ENCODE measurements around the gene C1orf159.

DNA sequence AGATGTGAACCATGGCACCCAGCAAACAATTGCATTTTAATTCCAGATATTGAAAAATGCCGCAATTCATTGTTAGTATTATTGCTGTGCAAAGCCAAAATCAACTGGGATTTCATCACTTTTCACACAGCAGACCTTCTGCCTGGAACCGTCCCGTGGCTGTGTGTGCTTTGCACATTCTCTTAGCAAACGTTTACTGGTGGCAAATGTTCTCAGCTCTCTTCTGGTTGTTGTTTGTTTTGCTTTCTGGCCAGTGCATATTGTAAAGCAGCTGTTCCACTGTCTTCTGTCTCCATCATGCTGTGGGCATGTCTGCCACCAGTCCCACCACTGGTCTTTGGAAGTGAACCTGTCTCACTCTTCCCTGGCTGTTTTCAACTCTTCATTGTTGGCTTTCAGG lies 38.0 kb upstream of the C1orf159 start:
- TF ChIP-seq, protein P1, sequence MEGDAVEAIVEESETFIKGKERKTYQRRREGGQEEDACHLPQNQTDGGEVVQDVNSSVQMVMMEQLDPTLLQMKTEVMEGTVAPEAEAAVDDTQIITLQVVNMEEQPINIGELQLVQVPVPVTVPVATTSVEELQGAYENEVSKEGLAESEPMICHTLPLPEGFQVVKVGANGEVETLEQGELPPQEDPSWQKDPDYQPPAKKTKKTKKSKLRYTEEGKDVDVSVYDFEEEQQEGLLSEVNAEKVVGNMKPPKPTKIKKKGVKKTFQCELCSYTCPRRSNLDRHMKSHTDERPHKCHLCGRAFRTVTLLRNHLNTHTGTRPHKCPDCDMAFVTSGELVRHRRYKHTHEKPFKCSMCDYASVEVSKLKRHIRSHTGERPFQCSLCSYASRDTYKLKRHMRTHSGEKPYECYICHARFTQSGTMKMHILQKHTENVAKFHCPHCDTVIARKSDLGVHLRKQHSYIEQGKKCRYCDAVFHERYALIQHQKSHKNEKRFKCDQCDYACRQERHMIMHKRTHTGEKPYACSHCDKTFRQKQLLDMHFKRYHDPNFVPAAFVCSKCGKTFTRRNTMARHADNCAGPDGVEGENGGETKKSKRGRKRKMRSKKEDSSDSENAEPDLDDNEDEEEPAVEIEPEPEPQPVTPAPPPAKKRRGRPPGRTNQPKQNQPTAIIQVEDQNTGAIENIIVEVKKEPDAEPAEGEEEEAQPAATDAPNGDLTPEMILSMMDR (IDR thresholded peaks at IDR 0.05; ENCODE audit: insufficient read depth, low read length), result no peak
- TF ChIP-seq POLR2AphosphoS5 (IDR thresholded peaks at IDR 0.05; ENCODE audit: low read depth) (no peak), GABPA (IDR thresholded peaks at IDR 0.05; ENCODE audit: low read depth) (no peak), SPI1 (IDR thresholded peaks at IDR 0.05; ENCODE audit: borderline replicate concordance, low read depth) (no peak)
- TF ChIP-seq, protein P2, sequence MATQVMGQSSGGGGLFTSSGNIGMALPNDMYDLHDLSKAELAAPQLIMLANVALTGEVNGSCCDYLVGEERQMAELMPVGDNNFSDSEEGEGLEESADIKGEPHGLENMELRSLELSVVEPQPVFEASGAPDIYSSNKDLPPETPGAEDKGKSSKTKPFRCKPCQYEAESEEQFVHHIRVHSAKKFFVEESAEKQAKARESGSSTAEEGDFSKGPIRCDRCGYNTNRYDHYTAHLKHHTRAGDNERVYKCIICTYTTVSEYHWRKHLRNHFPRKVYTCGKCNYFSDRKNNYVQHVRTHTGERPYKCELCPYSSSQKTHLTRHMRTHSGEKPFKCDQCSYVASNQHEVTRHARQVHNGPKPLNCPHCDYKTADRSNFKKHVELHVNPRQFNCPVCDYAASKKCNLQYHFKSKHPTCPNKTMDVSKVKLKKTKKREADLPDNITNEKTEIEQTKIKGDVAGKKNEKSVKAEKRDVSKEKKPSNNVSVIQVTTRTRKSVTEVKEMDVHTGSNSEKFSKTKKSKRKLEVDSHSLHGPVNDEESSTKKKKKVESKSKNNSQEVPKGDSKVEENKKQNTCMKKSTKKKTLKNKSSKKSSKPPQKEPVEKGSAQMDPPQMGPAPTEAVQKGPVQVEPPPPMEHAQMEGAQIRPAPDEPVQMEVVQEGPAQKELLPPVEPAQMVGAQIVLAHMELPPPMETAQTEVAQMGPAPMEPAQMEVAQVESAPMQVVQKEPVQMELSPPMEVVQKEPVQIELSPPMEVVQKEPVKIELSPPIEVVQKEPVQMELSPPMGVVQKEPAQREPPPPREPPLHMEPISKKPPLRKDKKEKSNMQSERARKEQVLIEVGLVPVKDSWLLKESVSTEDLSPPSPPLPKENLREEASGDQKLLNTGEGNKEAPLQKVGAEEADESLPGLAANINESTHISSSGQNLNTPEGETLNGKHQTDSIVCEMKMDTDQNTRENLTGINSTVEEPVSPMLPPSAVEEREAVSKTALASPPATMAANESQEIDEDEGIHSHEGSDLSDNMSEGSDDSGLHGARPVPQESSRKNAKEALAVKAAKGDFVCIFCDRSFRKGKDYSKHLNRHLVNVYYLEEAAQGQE (IDR thresholded peaks at IDR 0.05; ENCODE audit: insufficient replicate concordance, low read depth), result no peak
